ENCODE data around the gene CGREF1. TPM values are rescaled to one million over a fixed set of nuclear protein-coding genes. Genes with fewer than 3 reads are reported as not detected.

The CGREF1 gene
- total RNA-seq, 1 donor from 2014 or later = 2.4 TPM

DNA sequence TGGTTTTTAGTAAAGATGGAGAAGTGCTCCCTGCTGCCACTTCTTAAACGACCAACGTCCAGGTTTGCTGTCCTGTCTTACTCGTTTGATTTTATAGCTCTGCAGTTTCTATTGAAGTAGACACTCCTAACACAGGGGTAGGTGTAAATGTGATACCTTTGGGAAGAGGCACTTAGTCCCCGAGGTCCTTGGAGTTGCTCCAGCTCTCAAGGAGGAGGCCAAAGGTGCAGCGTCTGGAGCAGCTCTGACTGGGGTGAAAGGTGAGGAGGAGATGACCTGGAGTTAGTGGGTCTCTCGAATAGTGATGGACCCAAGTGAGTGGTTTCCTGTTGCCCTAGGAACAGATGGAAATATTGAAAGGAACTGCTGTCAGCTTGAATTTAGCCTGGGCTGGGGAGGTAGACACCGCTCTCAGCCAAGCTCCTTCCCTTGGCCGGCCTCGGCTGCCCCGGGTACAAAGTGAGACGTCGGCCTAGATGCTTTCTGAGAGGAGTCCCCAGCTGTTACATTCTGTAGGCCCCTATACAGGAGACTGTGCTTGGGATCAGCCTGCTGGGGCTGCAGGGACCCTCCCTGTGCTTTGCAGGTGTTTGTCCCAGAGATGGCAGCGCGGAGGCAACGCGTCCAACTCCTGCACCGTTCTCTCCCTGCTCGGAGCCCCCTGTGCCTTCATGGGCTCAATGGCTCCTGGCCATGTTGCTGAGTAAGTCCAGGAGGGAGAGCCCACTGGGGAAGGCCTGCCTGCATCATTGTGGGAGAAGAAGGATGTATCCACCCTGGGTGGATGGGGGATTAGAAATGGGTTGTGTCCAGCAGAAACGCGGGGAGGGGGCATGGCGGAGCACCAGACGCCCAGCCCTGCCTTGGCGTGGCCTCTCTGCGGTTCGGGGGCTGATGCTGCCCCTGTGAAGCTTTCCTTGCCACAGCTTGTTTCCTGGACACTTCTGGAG lies 26.9 kb downstream of the CGREF1 start:
- peaks cover 10% of the 10 kb centered on the region for H3K27me3 Mint-ChIP-seq
- no peak overlapping the region for H3K4me3 Mint-ChIP-seq
- H3K4me1 Mint-ChIP-seq (ENCODE audit: unreplicated experiment) = peaks cover 17% of the 10 kb centered on the region
- TF ChIP-seq, protein P1, sequence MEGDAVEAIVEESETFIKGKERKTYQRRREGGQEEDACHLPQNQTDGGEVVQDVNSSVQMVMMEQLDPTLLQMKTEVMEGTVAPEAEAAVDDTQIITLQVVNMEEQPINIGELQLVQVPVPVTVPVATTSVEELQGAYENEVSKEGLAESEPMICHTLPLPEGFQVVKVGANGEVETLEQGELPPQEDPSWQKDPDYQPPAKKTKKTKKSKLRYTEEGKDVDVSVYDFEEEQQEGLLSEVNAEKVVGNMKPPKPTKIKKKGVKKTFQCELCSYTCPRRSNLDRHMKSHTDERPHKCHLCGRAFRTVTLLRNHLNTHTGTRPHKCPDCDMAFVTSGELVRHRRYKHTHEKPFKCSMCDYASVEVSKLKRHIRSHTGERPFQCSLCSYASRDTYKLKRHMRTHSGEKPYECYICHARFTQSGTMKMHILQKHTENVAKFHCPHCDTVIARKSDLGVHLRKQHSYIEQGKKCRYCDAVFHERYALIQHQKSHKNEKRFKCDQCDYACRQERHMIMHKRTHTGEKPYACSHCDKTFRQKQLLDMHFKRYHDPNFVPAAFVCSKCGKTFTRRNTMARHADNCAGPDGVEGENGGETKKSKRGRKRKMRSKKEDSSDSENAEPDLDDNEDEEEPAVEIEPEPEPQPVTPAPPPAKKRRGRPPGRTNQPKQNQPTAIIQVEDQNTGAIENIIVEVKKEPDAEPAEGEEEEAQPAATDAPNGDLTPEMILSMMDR (conservative IDR thresholded peaks at IDR 0.05) = no peak
- H3K36me3 Mint-ChIP-seq = no peaks in the 10 kb centered on the region
- no peaks in the 10 kb centered on the region for H3K9me3 Mint-ChIP-seq
- H3K27ac Mint-ChIP-seq = peak overlapping the region; percentile 62
- no peak for DNase-seq (ENCODE audit: extremely low spot score, unreplicated experiment)

DNA sequence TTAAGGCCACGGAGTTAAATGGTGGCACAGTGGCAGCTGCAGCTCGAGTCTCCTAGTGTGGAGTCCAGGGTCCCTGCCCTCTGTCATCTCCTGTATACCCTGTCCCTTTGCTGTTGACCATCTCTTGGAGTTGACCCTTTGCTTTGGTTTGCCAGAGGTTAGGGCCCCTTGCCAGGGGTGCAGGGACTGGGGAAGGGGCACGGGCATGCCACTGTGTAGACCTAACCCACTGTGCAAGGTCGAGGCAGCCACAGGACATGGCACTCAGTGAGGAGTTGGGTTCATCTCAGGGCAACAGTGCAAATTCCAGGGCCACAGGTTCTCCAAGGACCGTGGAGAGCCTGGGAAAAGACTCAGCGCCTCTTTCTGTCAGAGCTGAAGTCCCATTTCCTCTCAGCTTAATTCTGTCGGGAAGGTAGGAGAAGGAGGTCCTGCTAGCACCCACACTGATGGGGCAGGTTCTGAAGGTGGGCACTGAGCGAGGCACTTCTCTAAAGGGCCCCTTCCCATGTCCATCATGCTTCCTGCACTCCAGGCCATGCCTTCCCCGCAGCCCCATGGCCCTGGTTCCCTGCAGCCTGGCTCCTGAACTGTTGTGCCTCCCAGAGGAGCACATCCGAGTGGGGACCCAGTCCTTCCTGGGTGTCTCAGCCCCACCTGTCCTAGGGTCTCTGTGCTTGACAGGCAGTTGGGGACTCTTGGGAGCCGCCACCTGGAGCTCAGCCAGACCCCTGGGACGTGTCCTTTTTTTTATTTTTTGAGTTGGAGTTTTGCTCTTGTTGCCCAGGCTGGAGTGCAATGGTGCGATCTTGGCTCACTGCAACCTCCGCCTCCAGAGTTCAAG lies 29.6 kb downstream of the CGREF1 start:
- Mint-ChIP-seq H3K36me3 (no peaks in the 10 kb centered on the region), H3K27ac (no peak overlapping the region), H3K4me1 (ENCODE audit: unreplicated experiment) (peaks cover 4% of the 10 kb centered on the region), H3K4me3 (no peak overlapping the region), H3K27me3 (peaks cover 10% of the 10 kb centered on the region), H3K9me3 (no peaks in the 10 kb centered on the region)
- TF ChIP-seq, protein P1 (conservative IDR thresholded peaks at IDR 0.05) = no peak
- no peak for DNase-seq (ENCODE audit: extremely low spot score, unreplicated experiment)

DNA sequence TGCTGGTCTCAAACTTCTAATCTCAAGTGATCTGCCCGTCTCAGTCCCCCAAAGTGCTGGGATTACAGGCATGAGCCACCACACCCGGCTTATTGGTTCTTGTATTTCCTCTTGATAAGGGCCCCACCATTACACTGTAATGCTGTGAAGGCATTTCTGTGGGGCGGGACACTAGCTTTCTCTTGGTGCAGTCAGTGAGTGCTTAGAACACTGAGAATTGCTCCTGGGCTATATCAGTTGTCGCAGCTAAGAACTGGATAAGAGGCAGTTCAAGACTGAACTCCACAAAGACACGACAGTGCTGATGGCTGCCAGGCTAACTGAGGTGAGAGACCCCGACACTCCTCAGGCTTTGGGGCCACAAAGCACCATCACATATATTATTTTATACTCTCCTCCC lies 30.3 kb downstream of the CGREF1 start:
- Mint-ChIP-seq H3K4me1 (ENCODE audit: unreplicated experiment) (peaks cover 4% of the 10 kb centered on the region), H3K4me3 (peak overlapping the region; percentile 51), H3K27me3 (peaks cover 10% of the 10 kb centered on the region), H3K9me3 (no peaks in the 10 kb centered on the region), H3K36me3 (no peaks in the 10 kb centered on the region), H3K27ac (no peak overlapping the region)
- DNase-seq (ENCODE audit: extremely low spot score, unreplicated experiment) = no peak
- TF ChIP-seq, protein P1 (conservative IDR thresholded peaks at IDR 0.05) = no peak

DNA sequence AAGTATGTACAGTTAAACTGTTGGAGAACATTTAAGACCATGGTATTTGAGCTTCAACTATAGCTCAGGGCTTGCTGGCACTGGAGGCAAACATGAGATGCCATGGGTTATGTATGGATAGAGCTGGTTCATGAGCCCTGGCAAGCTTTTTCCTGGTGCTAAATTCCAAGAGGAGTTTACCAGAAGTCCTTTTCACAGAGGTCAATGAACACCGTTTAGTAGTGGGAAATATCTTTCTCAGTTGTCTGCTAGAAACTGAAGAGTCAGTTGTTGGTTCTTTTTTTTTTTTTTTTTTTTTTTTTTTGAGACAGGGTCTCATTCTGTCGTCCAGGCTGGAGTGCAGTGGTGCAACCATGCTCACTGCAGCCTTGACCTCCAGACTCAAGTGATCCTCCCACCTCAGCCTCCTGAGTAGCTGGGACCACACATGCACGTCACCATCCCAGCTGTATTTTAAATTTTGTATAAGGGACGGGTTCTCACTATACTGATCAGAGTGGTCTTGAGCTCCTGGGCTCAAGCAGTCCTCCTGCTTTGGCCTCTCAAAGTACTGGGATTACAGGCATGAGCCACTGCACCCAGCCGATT lies 31.0 kb downstream of the CGREF1 start:
- Mint-ChIP-seq H3K36me3 (no peaks in the 10 kb centered on the region), H3K27ac (no peak overlapping the region), H3K27me3 (peaks cover 10% of the 10 kb centered on the region), H3K9me3 (no peaks in the 10 kb centered on the region), H3K4me1 (ENCODE audit: unreplicated experiment) (peaks cover 4% of the 10 kb centered on the region), H3K4me3 (peak overlapping the region; percentile 70)
- TF ChIP-seq, protein P1 (conservative IDR thresholded peaks at IDR 0.05) = no peak
- no peak for DNase-seq (ENCODE audit: extremely low spot score, unreplicated experiment)

DNA sequence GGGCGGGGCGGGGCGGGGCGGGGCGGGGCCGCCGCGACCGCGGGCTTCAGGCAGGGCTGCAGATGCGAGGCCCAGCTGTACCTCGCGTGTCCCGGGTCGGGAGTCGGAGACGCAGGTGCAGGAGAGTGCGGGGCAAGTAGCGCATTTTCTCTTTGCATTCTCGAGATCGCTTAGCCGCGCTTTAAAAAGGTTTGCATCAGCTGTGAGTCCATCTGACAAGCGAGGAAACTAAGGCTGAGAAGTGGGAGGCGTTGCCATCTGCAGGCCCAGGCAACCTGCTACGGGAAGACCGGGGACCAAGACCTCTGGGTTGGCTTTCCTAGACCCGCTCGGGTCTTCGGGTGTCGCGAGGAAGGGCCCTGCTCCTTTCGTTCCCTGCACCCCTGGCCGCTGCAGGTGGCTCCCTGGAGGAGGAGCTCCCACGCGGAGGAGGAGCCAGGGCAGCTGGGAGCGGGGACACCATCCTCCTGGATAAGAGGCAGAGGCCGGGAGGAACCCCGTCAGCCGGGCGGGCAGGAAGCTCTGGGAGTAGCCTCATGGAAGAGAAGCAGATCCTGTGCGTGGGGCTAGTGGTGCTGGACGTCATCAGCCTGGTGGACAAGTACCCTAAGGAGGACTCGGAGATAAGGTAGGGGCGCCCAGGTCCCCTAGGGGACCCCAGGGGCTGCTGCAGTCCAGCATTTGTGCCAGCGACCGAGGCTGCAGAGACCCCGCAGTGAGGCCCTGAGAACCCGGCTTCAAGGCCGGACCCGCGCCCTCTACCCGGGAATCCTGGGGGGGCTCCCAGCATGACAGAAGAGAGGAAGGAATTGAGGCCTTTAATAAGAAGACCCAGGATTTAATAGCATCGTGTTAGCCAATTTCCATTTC lies 32.0 kb downstream of the CGREF1 start, which contains the start of gene KHK:
KHK (plus strand) TSS at position 49 of the 870 bp plus-strand sequence; CDS start at position 537, 488 bp downstream.
- Mint-ChIP-seq H3K4me1 (ENCODE audit: unreplicated experiment) (peaks cover 4% of the 10 kb centered on the region), H3K27ac (peak within 1 kb of the TSS; percentile 55), H3K9me3 (no peaks in the 10 kb centered on the region), H3K36me3 (no peaks in the 10 kb centered on the region), H3K4me3 (peak within 1 kb of the TSS; percentile 88), H3K27me3 (peaks cover 10% of the 10 kb centered on the region)
- DNase-seq (ENCODE audit: extremely low spot score, unreplicated experiment) = no peak
- TF ChIP-seq, protein P1 (conservative IDR thresholded peaks at IDR 0.05) = peak; percentile 49
